ENCODE data around the gene CA10.

Gene CA10

GRCh38 chr17:51855806-51856205, 302.7 kb downstream of the CA10 start:
- DNase-seq = no peak

GRCh38 chr17:51853857-51854256, 304.7 kb downstream of the CA10 start:
- no peak for DNase-seq

GRCh38 chr17:51852603-51853002, 305.9 kb downstream of the CA10 start:
- DNase-seq = no peak

GRCh38 chr17:51850201-51850600, 308.3 kb downstream of the CA10 start:
- no peak for DNase-seq

GRCh38 chr17:51848451-51848850, 310.1 kb downstream of the CA10 start:
- no peak for DNase-seq

GRCh38 chr17:51846566-51846965, 311.9 kb downstream of the CA10 start:
- no peak for DNase-seq

GRCh38 chr17:51845776-51846175, 312.7 kb downstream of the CA10 start:
- DNase-seq = no peak

- DNase-seq = no peak
These were observed 315.8 kb downstream of the CA10 start for GRCh38 chr17:51842763-51843162.

GRCh38 chr17:51841669-51842068, 316.8 kb downstream of the CA10 start:
- no peak for DNase-seq

- DNase-seq = no peak
These were observed 317.8 kb downstream of the CA10 start for GRCh38 chr17:51840688-51841087.

- DNase-seq = no peak
These were observed 324.9 kb downstream of the CA10 start for GRCh38 chr17:51833620-51834019.

GRCh38 chr17:51833045-51833444, 325.5 kb downstream of the CA10 start:
- DNase-seq = no peak

- DNase-seq = no peak
These were observed 327.6 kb downstream of the CA10 start for GRCh38 chr17:51830886-51831285.

- DNase-seq = no peak
These were observed 328.1 kb downstream of the CA10 start for GRCh38 chr17:51830451-51830850.

- DNase-seq = no peak
These were observed 329.6 kb downstream of the CA10 start for GRCh38 chr17:51828901-51829300.

GRCh38 chr17:51827140-51827539, 331.4 kb downstream of the CA10 start:
- DNase-seq = no peak

GRCh38 chr17:51820766-51821165, 337.7 kb downstream of the CA10 start:
- no peak for DNase-seq

GRCh38 chr17:51820252-51820651, 338.3 kb downstream of the CA10 start:
- no peak for DNase-seq

- DNase-seq = no peak
These were observed 338.9 kb downstream of the CA10 start for GRCh38 chr17:51819341-51820219.

- no peak for DNase-seq
These were observed 339.7 kb downstream of the CA10 start for GRCh38 chr17:51818777-51819176.

GRCh38 chr17:51817955-51818354, 340.6 kb downstream of the CA10 start:
- DNase-seq = no peak

GRCh38 chr17:51817117-51817516, 341.4 kb downstream of the CA10 start:
- DNase-seq = no peak

GRCh38 chr17:51815097-51815496, 343.4 kb downstream of the CA10 start:
- DNase-seq = no peak

GRCh38 chr17:51814521-51814920, 344.0 kb downstream of the CA10 start:
- no peak for DNase-seq

- DNase-seq = no peak
These were observed 344.7 kb downstream of the CA10 start for GRCh38 chr17:51813784-51814174.

Measured in NCI-H1694 (cell line).